Astrocyte (in vitro differentiated cells and primary cell): ENCODE results near the gene TSC22D1.

ENCODE experiments used
- EZH2 ChIP-seq: IDR thresholded peaks from 2 replicates; pipeline ENCODE4 v1.6.1; 2012; ENCODE audit warnings: mild to moderate bottlenecking, low read length, inconsistent platforms; ENCODE audit not compliant: insufficient read depth
- TF ChIP-seq, protein P1 (sequence below): IDR thresholded peaks from 2 replicates; pipeline ENCODE4 v1.5.1; 2011; ENCODE audit warnings: low read depth, mild to moderate bottlenecking, inconsistent platforms, low read length, moderate library complexity; ENCODE audit not compliant: insufficient read depth

DNA sequence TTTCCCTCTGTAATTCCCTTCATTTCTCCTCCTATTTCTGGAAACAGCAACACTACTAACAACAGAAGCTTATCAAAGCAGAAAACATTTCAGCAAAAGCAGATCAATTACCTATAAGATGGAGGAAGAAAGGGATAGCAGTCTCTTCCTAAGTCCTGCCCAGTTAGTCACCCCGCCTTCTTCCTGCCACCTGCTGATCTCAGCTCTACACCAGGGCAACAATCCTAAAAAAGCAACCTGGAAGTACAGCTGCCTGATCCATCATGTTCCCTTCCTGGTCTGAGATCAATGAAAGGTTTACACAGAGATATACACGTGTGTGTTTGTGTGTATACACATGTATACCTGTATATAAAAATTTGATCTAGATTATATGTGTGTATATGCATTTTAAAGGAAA is 59.4 kb downstream of the TSC22D1 start:
- TF ChIP-seq, protein P1, sequence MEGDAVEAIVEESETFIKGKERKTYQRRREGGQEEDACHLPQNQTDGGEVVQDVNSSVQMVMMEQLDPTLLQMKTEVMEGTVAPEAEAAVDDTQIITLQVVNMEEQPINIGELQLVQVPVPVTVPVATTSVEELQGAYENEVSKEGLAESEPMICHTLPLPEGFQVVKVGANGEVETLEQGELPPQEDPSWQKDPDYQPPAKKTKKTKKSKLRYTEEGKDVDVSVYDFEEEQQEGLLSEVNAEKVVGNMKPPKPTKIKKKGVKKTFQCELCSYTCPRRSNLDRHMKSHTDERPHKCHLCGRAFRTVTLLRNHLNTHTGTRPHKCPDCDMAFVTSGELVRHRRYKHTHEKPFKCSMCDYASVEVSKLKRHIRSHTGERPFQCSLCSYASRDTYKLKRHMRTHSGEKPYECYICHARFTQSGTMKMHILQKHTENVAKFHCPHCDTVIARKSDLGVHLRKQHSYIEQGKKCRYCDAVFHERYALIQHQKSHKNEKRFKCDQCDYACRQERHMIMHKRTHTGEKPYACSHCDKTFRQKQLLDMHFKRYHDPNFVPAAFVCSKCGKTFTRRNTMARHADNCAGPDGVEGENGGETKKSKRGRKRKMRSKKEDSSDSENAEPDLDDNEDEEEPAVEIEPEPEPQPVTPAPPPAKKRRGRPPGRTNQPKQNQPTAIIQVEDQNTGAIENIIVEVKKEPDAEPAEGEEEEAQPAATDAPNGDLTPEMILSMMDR = no peak
- TF ChIP-seq EZH2 = no peak
